T-helper 2 cell treated with Interferon-gamma antibody and Interleukin-4, amounts not matched to agents 100 ng/mL and 5 ng/mL, for 36 hours (primary cell): ENCODE results near the gene SLC2A4RG. TPM values are rescaled to one million over a fixed set of nuclear protein-coding genes. Genes with fewer than 3 reads are reported as not detected.

Source experiments
- total RNA-seq: library from RNA; stranded (reverse); gene quantifications from 2 replicates; pipeline ENCODE4 v1.2.3, GENCODE V29; 2022

SLC2A4RG gene
- total RNA-seq, 1 donor from 2014 or later = 113 TPM

Other genes starting within 250 kb of the SLC2A4RG start
- 0.45 and 0.55 TPM in 2 replicates for gene EEF1A2, start 240.7 kb upstream of the SLC2A4RG start, total RNA-seq
- 159 and 167 TPM in 2 replicates for gene PPDPF, start 219.0 kb upstream of the SLC2A4RG start, total RNA-seq
- 1.1 and 1.2 TPM in 2 replicates for gene PTK6, start 202.4 kb upstream of the SLC2A4RG start, total RNA-seq
- gene SRMS, start 192.0 kb upstream of the SLC2A4RG start, total RNA-seq = not detected in 2 replicates
- gene FNDC11, start 185.6 kb upstream of the SLC2A4RG start, total RNA-seq = 0.64 and 0.66 TPM in 2 replicates
- gene HELZ2, start 165.5 kb upstream of the SLC2A4RG start, total RNA-seq = 46.4 and 47.7 TPM in 2 replicates
- 16.3 and 17.4 TPM in 2 replicates for gene GMEB2, start 112.7 kb upstream of the SLC2A4RG start, total RNA-seq
- 25.9 and 27.3 TPM in 2 replicates for gene STMN3, start 86.4 kb upstream of the SLC2A4RG start, total RNA-seq
- gene RTEL1, start 81.5 kb upstream of the SLC2A4RG start, total RNA-seq = 49.5 and 52.4 TPM in 2 replicates
- gene TNFRSF6B, start 43.1 kb upstream of the SLC2A4RG start, total RNA-seq = not detected in 2 replicates
- 63.3 and 66.8 TPM in 2 replicates for gene ARFRP1, start 31.8 kb upstream of the SLC2A4RG start, total RNA-seq
- 41.6 and 44.2 TPM in 2 replicates for gene ZGPAT, start 31.7 kb upstream of the SLC2A4RG start, total RNA-seq
- 185 and 193 TPM in 2 replicates for gene LIME1, start 3.1 kb upstream of the SLC2A4RG start, total RNA-seq
- gene ZBTB46, start 91.5 kb downstream of the SLC2A4RG start, total RNA-seq = 0.16 and 0.32 TPM in 2 replicates
- gene ABHD16B, start 121.7 kb downstream of the SLC2A4RG start, total RNA-seq = not detected in 2 replicates
- gene TPD52L2, start 125.5 kb downstream of the SLC2A4RG start, total RNA-seq = 46.4 and 48.3 TPM in 2 replicates
- gene DNAJC5, start 155.3 kb downstream of the SLC2A4RG start, total RNA-seq = 50.4 and 53.8 TPM in 2 replicates
- gene UCKL1, start 216.6 kb downstream of the SLC2A4RG start, total RNA-seq = 46.3 and 47.7 TPM in 2 replicates
- gene ZNF512B, start 230.2 kb downstream of the SLC2A4RG start, total RNA-seq = 25.8 and 26.9 TPM in 2 replicates
- gene SAMD10, start 239.9 kb downstream of the SLC2A4RG start, total RNA-seq = 21.8 TPM in 2 replicates
- 69.3 and 69.4 TPM in 2 replicates for gene PRPF6, start 241.4 kb downstream of the SLC2A4RG start, total RNA-seq